ENCODE results near the gene SH3PXD2B.

Gene SH3PXD2B

GRCh38 chr5:172454358-172455086 lies at the start of gene SH3PXD2B:
SH3PXD2B (minus strand) TSS chr5:172454525; CDS start chr5:172454352, 173 bp downstream.
- H3K36me3 ChIP-seq (ENCODE audit: insufficient read depth, low read length): no peaks in the 10 kb centered on the region
- H3F3A ChIP-seq (ENCODE audit: insufficient read depth, low read length): no peaks in the 10 kb centered on the region
- H3K9me2 ChIP-seq (ENCODE audit: low read depth, low read length): no peaks in the 10 kb centered on the region
- H3K4me1 ChIP-seq (ENCODE audit: insufficient read depth, low read length, severe bottlenecking): peaks cover 12% of the 10 kb centered on the region
- no peaks in the 10 kb centered on the region for H3K79me2 ChIP-seq (ENCODE audit: insufficient read depth, low read length)
- H2AFZ ChIP-seq (ENCODE audit: low read length): no peak within 1 kb of the TSS
- H4K20me1 ChIP-seq (ENCODE audit: insufficient read depth, low read length): no peaks in the 10 kb centered on the region
- peaks cover 6% of the 10 kb centered on the region; the same call in 1 of the 2 replicates for H3K27me3 ChIP-seq (ENCODE audit: insufficient read depth, low read length)
- H3K4me3 ChIP-seq (ENCODE audit: low read depth, low read length, poor library complexity, severe bottlenecking): peak within 1 kb of the TSS; percentile 60
- peak within 1 kb of the TSS; percentile 70 for H3K4me2 ChIP-seq (ENCODE audit: low read length)
- H3K9ac ChIP-seq (ENCODE audit: low read length): peak within 1 kb of the TSS; percentile 48; the same call in 1 of the 2 replicates
- H3K27ac ChIP-seq (ENCODE audit: low read depth, low read length, poor library complexity, severe bottlenecking): no peak within 1 kb of the TSS
- H3K9me3 ChIP-seq (ENCODE audit: low read length): no peaks in the 10 kb centered on the region
- TF ChIP-seq EZH2 (IDR thresholded peaks at IDR 0.05; ENCODE audit: borderline replicate concordance, low read length): no peak
- TF ChIP-seq CTCF (IDR thresholded peaks at IDR 0.05; ENCODE audit: low read length): no peak

- Histone ChIP-seq H3K4me3 (ENCODE audit: low read depth, low read length, poor library complexity, severe bottlenecking) (no peak overlapping the region), H3K4me2 (ENCODE audit: low read length) (no peak overlapping the region), H3K4me1 (ENCODE audit: insufficient read depth, low read length, severe bottlenecking) (no peaks in the 10 kb centered on the region), H3K79me2 (ENCODE audit: insufficient read depth, low read length) (no peaks in the 10 kb centered on the region), H3K9me2 (ENCODE audit: low read depth, low read length) (no peaks in the 10 kb centered on the region), H3K9me3 (ENCODE audit: low read length) (no peaks in the 10 kb centered on the region), H3K9ac (ENCODE audit: low read length) (no peak overlapping the region), H2AFZ (ENCODE audit: low read length) (no peak overlapping the region), H3K36me3 (ENCODE audit: insufficient read depth, low read length) (no peaks in the 10 kb centered on the region), H3K27me3 (ENCODE audit: insufficient read depth, low read length) (no peaks in the 10 kb centered on the region; the same call in 1 of the 2 replicates), H3K27ac (ENCODE audit: low read depth, low read length, poor library complexity, severe bottlenecking) (no peak overlapping the region), H4K20me1 (ENCODE audit: insufficient read depth, low read length) (no peaks in the 10 kb centered on the region), H3F3A (ENCODE audit: insufficient read depth, low read length) (no peaks in the 10 kb centered on the region)
- TF ChIP-seq CTCF (IDR thresholded peaks at IDR 0.05; ENCODE audit: low read length) (no peak), EZH2 (IDR thresholded peaks at IDR 0.05; ENCODE audit: borderline replicate concordance, low read length) (no peak)
Observed at GRCh38 chr5:172502969-172503368, 48.6 kb upstream of the SH3PXD2B start.

- Histone ChIP-seq H3K9me2 (ENCODE audit: low read depth, low read length) (no peaks in the 10 kb centered on the region), H3K9ac (ENCODE audit: low read length) (no peak overlapping the region), H3K27ac (ENCODE audit: low read depth, low read length, poor library complexity, severe bottlenecking) (no peak overlapping the region), H3K36me3 (ENCODE audit: insufficient read depth, low read length) (no peaks in the 10 kb centered on the region), H2AFZ (ENCODE audit: low read length) (no peak overlapping the region), H4K20me1 (ENCODE audit: insufficient read depth, low read length) (no peaks in the 10 kb centered on the region), H3K27me3 (ENCODE audit: insufficient read depth, low read length) (no peaks in the 10 kb centered on the region; the same call in 1 of the 2 replicates), H3F3A (ENCODE audit: insufficient read depth, low read length) (no peaks in the 10 kb centered on the region), H3K79me2 (ENCODE audit: insufficient read depth, low read length) (no peaks in the 10 kb centered on the region), H3K4me3 (ENCODE audit: low read depth, low read length, poor library complexity, severe bottlenecking) (no peak overlapping the region), H3K4me2 (ENCODE audit: low read length) (no peak overlapping the region), H3K9me3 (ENCODE audit: low read length) (no peaks in the 10 kb centered on the region), H3K4me1 (ENCODE audit: insufficient read depth, low read length, severe bottlenecking) (no peaks in the 10 kb centered on the region)
- no peak for TF ChIP-seq EZH2 (IDR thresholded peaks at IDR 0.05; ENCODE audit: borderline replicate concordance, low read length)
Observed at GRCh38 chr5:172502410-172502809, 48.1 kb upstream of the SH3PXD2B start.

Data from OCI-LY1 (cell line).